ENCODE results near the gene MISFA. TPM values are rescaled to one million over a fixed set of nuclear protein-coding genes. Genes with fewer than 3 reads are reported as not detected.

MISFA gene
- total and polyA plus RNA-seq, 2 experiments from 2014 or later = 5.1 TPM; not detected in 1

DNA sequence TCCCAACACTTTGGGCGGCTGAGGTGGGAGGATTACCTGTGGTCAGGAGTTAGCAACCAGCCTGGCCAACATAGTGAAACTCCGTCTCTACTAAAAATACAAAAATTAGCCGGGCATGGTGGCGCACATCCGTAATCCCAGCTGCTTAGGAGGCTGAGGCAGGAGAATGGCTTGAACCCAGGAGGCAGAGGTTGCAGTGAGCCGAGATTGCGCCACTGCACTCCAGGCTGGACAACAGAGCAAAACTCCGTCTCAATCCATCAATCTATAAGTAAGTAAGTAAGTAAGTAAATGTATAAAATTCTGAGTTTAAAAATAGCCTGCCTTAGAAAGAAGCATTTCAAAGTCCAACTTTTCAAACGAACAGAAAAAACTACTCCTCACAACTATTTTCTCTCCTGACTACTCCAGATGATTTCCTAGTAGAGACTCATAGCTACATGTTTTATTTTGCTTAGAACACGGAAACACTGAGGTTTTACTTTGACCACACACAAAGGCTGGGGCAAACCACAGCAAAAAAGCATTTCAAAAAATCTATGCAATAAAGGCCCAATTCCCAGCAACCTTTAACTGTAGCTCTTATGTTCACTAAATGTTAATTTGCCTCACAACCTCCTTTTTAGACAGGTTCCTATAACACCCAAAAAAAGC is 18.2 kb downstream of the MISFA start:
- ATAC-seq (no peak), DNase-seq (ENCODE audit: low spot score) (no peak)
- no peak for TF ChIP-seq CREB1 (CRISPR knock-in tag; IDR thresholded peaks at IDR 0.05; ENCODE audit: low read depth)
- Histone ChIP-seq H3F3A (replicated peaks; ENCODE audit: low read depth) (no peaks in the 10 kb centered on the region), H3K27me3 (ENCODE audit: insufficient read depth) (no peaks in the 10 kb centered on the region), H3K36me3 (ENCODE audit: insufficient read depth) (peaks cover 3% of the 10 kb centered on the region; the same call in 1 of the 2 replicates), H3K27ac (ENCODE audit: low read depth) (no peak overlapping the region), H3K4me1 (ENCODE audit: insufficient read depth) (no peaks in the 10 kb centered on the region), H3K9me2 (ENCODE audit: insufficient read depth) (no peaks in the 10 kb centered on the region), H3K79me2 (replicated peaks; ENCODE audit: insufficient read depth) (peaks cover 60% of the 10 kb centered on the region), H3K4me2 (no peak overlapping the region), H2AFZ (no peak overlapping the region), H4K20me1 (replicated peaks; ENCODE audit: insufficient read depth) (peaks cover 15% of the 10 kb centered on the region), H3K4me3 (no peak overlapping the region)
- Mint-ChIP-seq H3K4me1 (no peaks in the 10 kb centered on the region), H3K4me3 (no peak overlapping the region), H3K9me3 (no peaks in the 10 kb centered on the region), H3K27me3 (ENCODE audit: insufficient read depth, low read depth, poor library complexity) (no peaks in the 10 kb centered on the region), H3K27ac (no peak overlapping the region), H3K36me3 (ENCODE audit: low read depth) (peaks cover 16% of the 10 kb centered on the region)

DNA sequence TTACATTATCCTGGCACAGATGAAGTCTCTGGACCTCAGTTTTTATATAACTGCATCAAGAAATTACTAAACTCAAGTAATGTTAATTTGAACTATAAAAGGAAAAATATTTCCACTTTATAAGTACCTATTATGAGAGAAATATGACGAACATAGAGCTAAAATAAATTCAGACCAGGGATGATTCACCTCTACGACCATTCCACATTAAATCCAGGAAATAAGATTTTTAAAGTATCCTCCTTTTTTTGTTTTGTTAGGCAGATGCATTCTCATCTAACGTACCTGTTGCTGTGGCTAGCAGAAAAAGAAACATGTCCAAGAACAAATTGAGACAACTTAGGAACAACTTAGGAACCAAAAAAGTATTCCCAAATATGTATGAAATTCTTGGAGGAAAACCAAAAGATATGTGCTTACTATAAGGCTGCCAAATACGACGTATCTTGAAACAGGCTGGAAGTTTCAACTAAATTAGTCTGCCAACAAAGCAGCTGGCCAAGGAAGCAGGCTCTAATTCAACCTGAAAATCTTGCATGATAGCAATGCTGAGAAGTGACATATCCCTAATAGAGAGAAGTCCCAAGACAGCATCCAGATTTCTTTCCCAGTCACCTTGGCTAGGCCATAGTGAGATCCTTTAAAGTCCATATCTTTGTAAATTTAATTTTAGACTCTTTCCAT is 18.9 kb downstream of the MISFA start:
- H3K9me2 ChIP-seq (ENCODE audit: insufficient read depth) = 0 out of 2 replicates have a peak, but pooled peaks cover 2% of the 10 kb centered on the region
- no peaks in the 10 kb centered on the region for H3K4me1 Mint-ChIP-seq
- no peaks in the 10 kb centered on the region for H3K27me3 Mint-ChIP-seq (ENCODE audit: insufficient read depth, low read depth, poor library complexity)
- H3K79me2 ChIP-seq (replicated peaks; ENCODE audit: insufficient read depth) = peaks cover 66% of the 10 kb centered on the region
- DNase-seq (ENCODE audit: low spot score) (no peak), ATAC-seq (no peak)
- H3K36me3 ChIP-seq (ENCODE audit: insufficient read depth) = peaks cover 3% of the 10 kb centered on the region; the same call in 1 of the 2 replicates
- no peak overlapping the region for H2AFZ ChIP-seq
- H3F3A ChIP-seq (replicated peaks; ENCODE audit: low read depth) = no peaks in the 10 kb centered on the region
- H3K27ac ChIP-seq (ENCODE audit: low read depth) = no peak overlapping the region
- no peak overlapping the region for H3K27ac Mint-ChIP-seq
- H3K4me3 ChIP-seq = no peak overlapping the region
- H4K20me1 ChIP-seq (replicated peaks; ENCODE audit: insufficient read depth) = peaks cover 14% of the 10 kb centered on the region
- no peak overlapping the region for H3K4me2 ChIP-seq
- H3K9me3 Mint-ChIP-seq = no peaks in the 10 kb centered on the region
- H3K36me3 Mint-ChIP-seq (ENCODE audit: low read depth) = peaks cover 16% of the 10 kb centered on the region
- no peak overlapping the region for H3K4me3 Mint-ChIP-seq
- no peaks in the 10 kb centered on the region for H3K27me3 ChIP-seq (ENCODE audit: insufficient read depth)
- H3K4me1 ChIP-seq (ENCODE audit: insufficient read depth) = no peaks in the 10 kb centered on the region
- TF ChIP-seq, protein P1, sequence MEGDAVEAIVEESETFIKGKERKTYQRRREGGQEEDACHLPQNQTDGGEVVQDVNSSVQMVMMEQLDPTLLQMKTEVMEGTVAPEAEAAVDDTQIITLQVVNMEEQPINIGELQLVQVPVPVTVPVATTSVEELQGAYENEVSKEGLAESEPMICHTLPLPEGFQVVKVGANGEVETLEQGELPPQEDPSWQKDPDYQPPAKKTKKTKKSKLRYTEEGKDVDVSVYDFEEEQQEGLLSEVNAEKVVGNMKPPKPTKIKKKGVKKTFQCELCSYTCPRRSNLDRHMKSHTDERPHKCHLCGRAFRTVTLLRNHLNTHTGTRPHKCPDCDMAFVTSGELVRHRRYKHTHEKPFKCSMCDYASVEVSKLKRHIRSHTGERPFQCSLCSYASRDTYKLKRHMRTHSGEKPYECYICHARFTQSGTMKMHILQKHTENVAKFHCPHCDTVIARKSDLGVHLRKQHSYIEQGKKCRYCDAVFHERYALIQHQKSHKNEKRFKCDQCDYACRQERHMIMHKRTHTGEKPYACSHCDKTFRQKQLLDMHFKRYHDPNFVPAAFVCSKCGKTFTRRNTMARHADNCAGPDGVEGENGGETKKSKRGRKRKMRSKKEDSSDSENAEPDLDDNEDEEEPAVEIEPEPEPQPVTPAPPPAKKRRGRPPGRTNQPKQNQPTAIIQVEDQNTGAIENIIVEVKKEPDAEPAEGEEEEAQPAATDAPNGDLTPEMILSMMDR (conservative IDR thresholded peaks at IDR 0.05; ENCODE audit: low read depth in 2 of 2) = no peak
- no peak for TF ChIP-seq ZNF331 (CRISPR knock-in tag; IDR thresholded peaks at IDR 0.05; ENCODE audit: low read depth)
- TF ChIP-seq STAT1 (IDR thresholded peaks at IDR 0.05; ENCODE audit: unreplicated experiment) = no peak
- TF ChIP-seq NANOG (IDR thresholded peaks at IDR 0.05; ENCODE audit: borderline replicate concordance) = no peak
- TF ChIP-seq EZH2phosphoT487 (IDR thresholded peaks at IDR 0.05; ENCODE audit: unreplicated experiment) = no peak
- TF ChIP-seq POLR2AphosphoS5 (IDR thresholded peaks at IDR 0.05; ENCODE audit: low read depth) = no peak
- no peak for TF ChIP-seq ZNF462 (CRISPR knock-in tag; IDR thresholded peaks at IDR 0.05)
- TF ChIP-seq, protein P2, sequence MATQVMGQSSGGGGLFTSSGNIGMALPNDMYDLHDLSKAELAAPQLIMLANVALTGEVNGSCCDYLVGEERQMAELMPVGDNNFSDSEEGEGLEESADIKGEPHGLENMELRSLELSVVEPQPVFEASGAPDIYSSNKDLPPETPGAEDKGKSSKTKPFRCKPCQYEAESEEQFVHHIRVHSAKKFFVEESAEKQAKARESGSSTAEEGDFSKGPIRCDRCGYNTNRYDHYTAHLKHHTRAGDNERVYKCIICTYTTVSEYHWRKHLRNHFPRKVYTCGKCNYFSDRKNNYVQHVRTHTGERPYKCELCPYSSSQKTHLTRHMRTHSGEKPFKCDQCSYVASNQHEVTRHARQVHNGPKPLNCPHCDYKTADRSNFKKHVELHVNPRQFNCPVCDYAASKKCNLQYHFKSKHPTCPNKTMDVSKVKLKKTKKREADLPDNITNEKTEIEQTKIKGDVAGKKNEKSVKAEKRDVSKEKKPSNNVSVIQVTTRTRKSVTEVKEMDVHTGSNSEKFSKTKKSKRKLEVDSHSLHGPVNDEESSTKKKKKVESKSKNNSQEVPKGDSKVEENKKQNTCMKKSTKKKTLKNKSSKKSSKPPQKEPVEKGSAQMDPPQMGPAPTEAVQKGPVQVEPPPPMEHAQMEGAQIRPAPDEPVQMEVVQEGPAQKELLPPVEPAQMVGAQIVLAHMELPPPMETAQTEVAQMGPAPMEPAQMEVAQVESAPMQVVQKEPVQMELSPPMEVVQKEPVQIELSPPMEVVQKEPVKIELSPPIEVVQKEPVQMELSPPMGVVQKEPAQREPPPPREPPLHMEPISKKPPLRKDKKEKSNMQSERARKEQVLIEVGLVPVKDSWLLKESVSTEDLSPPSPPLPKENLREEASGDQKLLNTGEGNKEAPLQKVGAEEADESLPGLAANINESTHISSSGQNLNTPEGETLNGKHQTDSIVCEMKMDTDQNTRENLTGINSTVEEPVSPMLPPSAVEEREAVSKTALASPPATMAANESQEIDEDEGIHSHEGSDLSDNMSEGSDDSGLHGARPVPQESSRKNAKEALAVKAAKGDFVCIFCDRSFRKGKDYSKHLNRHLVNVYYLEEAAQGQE (IDR thresholded peaks at IDR 0.05; ENCODE audit: unreplicated experiment) = no peak
